HEK293 (cell line): ENCODE measurements around the gene TIMM44.

Experiments
- KLF7 ChIP-seq: fragments of 450-650 bp; formaldehyde crosslinking; IDR thresholded peaks from 2 replicates; pipeline ENCODE4 v1.5.1; 2016; ENCODE audit warnings: missing biosample characterization, missing genetic modification characterization, borderline replicate concordance
- PRDM1 ChIP-seq: fragments of 450-650 bp; formaldehyde crosslinking; IDR thresholded peaks from 2 replicates; pipeline ENCODE4; 2016; ENCODE audit warnings: missing biosample characterization, missing genetic modification characterization
- YY1 ChIP-seq: fragments of 450-650 bp; formaldehyde crosslinking; IDR thresholded peaks from 2 replicates; pipeline ENCODE4 v1.5.1; 2018; ENCODE audit warnings: missing biosample characterization, missing genetic modification characterization
- ZNF426 ChIP-seq: fragments of 450-650 bp; formaldehyde crosslinking; IDR thresholded peaks from 2 replicates; pipeline ENCODE4 v1.5.1; 2017; ENCODE audit warnings: missing biosample characterization, missing genetic modification characterization, mild to moderate bottlenecking, inconsistent platforms, moderate library complexity
- ZNF521 ChIP-seq: fragments of 450-650 bp; formaldehyde crosslinking; IDR thresholded peaks from 2 replicates; pipeline ENCODE4 v1.5.1; 2017; ENCODE audit warnings: missing biosample characterization, mild to moderate bottlenecking, missing genetic modification characterization
- TF ChIP-seq, protein P1 (sequence below): fragments of 450-650 bp; formaldehyde crosslinking; IDR thresholded peaks from 2 replicates; pipeline ENCODE4 v1.5.1; 2017; ENCODE audit warnings: missing biosample characterization, mild to moderate bottlenecking, missing genetic modification characterization, moderate library complexity
- TF ChIP-seq, protein P2 (sequence below): fragments of 450-650 bp; formaldehyde crosslinking; IDR thresholded peaks from 2 replicates; pipeline ENCODE4 v1.5.1; 2016; ENCODE audit warnings: missing biosample characterization, missing genetic modification characterization, borderline replicate concordance
- TF ChIP-seq, protein P3 (sequence below): fragments of 450-650 bp; formaldehyde crosslinking; IDR thresholded peaks from 2 replicates; pipeline ENCODE4 v1.5.1; 2016; ENCODE audit warnings: missing biosample characterization, missing genetic modification characterization

DNA sequence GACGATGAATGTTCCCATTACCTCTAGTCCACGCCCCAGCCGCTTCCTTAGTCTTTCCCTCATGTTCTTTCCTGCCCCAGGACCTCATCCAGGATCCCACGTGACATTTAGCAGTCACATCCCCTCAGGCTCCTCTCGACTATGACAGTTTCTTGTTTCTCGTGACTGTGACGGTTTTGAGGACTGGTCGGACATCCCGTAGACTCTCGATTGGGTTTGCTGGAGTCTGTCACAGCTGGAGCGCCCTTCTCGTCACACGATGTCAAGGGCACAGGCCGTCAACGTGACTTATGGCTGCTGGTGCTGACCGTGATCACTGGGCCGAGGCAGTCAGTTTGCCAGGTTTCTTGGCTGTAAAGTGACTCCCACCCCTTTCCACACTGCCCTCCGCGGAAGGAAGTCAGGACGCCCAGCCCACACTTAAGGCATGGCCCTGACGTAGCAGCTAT lies 39.2 kb upstream of the TIMM44 start:
- TF ChIP-seq KLF7 (tag by site-specific recombination) (no peak), YY1 (no peak), ZNF521 (tag by site-specific recombination) (no peak), ZNF426 (tag by site-specific recombination) (no peak), PRDM1 (tag by site-specific recombination) (no peak)
- TF ChIP-seq, protein P1, sequence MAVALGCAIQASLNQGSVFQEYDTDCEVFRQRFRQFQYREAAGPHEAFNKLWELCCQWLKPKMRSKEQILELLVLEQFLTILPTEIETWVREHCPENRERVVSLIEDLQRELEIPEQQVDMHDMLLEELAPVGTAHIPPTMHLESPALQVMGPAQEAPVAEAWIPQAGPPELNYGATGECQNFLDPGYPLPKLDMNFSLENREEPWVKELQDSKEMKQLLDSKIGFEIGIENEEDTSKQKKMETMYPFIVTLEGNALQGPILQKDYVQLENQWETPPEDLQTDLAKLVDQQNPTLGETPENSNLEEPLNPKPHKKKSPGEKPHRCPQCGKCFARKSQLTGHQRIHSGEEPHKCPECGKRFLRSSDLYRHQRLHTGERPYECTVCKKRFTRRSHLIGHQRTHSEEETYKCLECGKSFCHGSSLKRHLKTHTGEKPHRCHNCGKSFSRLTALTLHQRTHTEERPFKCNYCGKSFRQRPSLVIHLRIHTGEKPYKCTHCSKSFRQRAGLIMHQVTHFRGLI = no peak
- TF ChIP-seq, protein P2, sequence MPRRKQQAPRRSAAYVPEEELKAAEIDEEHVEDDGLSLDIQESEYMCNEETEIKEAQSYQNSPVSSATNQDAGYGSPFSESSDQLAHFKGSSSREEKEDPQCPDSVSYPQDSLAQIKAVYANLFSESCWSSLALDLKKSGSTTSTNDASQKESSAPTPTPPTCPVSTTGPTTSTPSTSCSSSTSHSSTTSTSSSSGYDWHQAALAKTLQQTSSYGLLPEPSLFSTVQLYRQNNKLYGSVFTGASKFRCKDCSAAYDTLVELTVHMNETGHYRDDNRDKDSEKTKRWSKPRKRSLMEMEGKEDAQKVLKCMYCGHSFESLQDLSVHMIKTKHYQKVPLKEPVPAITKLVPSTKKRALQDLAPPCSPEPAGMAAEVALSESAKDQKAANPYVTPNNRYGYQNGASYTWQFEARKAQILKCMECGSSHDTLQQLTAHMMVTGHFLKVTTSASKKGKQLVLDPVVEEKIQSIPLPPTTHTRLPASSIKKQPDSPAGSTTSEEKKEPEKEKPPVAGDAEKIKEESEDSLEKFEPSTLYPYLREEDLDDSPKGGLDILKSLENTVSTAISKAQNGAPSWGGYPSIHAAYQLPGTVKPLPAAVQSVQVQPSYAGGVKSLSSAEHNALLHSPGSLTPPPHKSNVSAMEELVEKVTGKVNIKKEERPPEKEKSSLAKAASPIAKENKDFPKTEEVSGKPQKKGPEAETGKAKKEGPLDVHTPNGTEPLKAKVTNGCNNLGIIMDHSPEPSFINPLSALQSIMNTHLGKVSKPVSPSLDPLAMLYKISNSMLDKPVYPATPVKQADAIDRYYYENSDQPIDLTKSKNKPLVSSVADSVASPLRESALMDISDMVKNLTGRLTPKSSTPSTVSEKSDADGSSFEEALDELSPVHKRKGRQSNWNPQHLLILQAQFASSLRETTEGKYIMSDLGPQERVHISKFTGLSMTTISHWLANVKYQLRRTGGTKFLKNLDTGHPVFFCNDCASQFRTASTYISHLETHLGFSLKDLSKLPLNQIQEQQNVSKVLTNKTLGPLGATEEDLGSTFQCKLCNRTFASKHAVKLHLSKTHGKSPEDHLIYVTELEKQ (tag by site-specific recombination) = no peak
- TF ChIP-seq, protein P3, sequence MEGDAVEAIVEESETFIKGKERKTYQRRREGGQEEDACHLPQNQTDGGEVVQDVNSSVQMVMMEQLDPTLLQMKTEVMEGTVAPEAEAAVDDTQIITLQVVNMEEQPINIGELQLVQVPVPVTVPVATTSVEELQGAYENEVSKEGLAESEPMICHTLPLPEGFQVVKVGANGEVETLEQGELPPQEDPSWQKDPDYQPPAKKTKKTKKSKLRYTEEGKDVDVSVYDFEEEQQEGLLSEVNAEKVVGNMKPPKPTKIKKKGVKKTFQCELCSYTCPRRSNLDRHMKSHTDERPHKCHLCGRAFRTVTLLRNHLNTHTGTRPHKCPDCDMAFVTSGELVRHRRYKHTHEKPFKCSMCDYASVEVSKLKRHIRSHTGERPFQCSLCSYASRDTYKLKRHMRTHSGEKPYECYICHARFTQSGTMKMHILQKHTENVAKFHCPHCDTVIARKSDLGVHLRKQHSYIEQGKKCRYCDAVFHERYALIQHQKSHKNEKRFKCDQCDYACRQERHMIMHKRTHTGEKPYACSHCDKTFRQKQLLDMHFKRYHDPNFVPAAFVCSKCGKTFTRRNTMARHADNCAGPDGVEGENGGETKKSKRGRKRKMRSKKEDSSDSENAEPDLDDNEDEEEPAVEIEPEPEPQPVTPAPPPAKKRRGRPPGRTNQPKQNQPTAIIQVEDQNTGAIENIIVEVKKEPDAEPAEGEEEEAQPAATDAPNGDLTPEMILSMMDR = no peak
